MM.1S (cell line): ENCODE measurements around the gene PAK1.

Experiments used
- EZH2 ChIP-seq: fragments of 300-600 bp; sonication (generic); optimal IDR thresholded peaks from 2 replicates; pipeline ENCODE3; 2017; ENCODE audit warnings: low read depth, mild to moderate bottlenecking, antibody characterized with exemption, low read length, mixed read lengths
- TF ChIP-seq, protein P1 (sequence below): fragments of 300-600 bp; sonication (generic); IDR thresholded peaks from 2 replicates; pipeline ENCODE4 v1.5.1; 2016; ENCODE audit warnings: antibody characterized with exemption, low read length, mixed read lengths

DNA sequence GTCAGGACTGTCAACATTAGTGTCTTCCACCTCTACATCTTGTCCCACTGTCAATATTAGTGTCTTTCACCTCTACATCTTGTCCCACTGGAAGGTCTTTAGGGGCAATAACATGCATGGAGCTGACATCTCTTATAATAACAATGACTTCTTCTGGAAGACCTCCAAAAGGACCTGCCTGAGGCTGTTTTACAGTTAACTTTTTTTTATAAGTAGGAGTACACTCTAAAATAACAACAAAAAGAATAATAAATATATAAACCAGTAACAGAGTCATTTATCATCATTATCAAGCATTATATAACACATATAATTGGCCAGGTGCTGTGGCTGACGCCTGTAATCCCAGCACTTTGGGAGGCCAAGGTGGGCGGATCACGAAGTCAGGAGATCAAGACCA, 57.5 kb downstream of the PAK1 start:
- TF ChIP-seq, protein P1, sequence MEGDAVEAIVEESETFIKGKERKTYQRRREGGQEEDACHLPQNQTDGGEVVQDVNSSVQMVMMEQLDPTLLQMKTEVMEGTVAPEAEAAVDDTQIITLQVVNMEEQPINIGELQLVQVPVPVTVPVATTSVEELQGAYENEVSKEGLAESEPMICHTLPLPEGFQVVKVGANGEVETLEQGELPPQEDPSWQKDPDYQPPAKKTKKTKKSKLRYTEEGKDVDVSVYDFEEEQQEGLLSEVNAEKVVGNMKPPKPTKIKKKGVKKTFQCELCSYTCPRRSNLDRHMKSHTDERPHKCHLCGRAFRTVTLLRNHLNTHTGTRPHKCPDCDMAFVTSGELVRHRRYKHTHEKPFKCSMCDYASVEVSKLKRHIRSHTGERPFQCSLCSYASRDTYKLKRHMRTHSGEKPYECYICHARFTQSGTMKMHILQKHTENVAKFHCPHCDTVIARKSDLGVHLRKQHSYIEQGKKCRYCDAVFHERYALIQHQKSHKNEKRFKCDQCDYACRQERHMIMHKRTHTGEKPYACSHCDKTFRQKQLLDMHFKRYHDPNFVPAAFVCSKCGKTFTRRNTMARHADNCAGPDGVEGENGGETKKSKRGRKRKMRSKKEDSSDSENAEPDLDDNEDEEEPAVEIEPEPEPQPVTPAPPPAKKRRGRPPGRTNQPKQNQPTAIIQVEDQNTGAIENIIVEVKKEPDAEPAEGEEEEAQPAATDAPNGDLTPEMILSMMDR = no peak
- no peak for TF ChIP-seq EZH2
